Amniotic stem cell (primary cell): ENCODE measurements around the gene MMP26.
"Not testable (repeated sequence)": the region's sequence is repeated elsewhere in the genome, so short reads cannot be mapped to it uniquely, and the experiment has no call there.

ENCODE experiments used
- DNase-seq: peaks from one replicate; lab custom pipeline; 2025; lab: John Stamatoyannopoulos, UW

The MMP26 gene

DNA sequence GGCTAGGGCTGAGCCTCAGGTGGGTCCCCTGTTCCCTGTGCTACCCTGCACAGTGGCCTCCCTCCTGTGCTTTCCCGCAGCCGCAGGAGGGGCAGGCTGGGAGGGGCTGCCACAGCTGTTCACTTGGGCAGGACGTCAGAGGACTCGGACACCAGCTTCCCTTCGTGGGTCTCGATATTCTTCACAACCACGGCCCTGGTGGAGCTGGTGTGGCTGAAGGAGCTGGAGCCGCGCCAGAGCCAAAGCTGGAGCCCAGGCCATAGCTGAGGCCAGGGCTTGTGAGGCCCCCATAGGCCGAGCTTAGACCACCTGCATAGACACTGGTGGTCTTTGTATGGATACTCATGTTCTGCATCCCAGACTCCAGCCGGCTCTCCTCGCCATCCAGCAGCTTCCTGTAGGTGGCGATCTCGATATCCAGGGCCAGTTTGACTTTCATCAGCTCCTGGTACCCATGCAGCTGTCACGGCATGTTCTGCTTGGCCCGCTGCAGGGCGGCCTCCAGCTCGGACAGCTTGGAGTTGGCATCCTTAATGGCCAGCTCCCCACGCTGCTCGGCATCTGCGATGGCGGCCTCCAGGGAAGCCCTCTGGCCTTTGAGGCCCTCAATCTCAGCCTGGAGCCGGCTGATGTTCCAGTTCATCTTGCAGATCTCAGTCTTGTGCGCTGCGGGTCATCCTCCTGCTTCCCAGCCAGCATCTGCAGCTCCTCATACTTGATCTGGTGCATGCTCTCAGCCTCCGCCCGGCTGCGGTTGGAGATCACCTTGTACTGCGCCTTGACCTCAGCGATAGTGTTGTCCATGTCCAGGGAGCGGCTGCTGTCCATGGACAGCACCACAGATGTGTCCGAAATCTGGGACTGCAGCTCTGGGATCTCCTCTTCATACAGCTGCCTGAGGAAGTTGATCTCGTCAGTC, 18.3 kb downstream of the MMP26 start:
- not testable (repeated sequence) for DNase-seq

DNA sequence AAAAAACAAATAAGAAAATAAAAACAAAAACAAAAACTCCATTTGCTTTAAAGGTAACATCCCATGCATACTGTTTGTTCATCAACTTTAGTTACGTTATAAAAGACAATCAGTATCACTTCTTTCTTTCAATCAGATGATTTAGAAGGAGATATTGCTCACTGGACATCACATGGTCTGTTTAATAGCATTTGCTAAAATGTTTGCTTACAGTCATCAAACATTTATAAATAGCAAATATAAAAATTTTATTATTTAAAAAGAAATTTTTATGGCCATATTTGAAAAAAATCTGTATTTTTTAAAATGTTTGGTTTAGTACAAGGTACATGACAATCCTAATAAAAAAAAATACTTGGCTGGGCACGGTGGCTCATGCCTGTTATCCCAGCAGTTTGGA, 22.6 kb downstream of the MMP26 start:
- DNase-seq = no peak

DNA sequence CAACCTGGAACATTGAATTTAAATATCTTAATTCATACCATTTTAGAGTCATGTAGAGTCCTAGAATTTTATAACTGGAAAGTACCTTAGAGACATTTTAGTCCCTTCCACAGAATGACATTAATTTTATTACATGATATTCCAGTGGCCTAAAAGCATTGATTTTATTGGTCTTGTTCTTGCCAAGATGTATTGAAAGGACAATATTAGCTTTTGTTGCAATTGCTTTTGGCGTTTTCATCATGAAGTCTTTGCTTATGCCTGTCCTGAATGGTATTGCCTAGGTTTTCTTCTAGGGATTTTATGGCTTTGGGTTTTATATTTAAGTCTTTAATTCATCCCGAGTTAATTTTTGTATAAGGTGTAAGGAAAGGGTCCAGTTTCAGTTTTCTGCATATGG, 36.2 kb downstream of the MMP26 start:
- DNase-seq = no peak

DNA sequence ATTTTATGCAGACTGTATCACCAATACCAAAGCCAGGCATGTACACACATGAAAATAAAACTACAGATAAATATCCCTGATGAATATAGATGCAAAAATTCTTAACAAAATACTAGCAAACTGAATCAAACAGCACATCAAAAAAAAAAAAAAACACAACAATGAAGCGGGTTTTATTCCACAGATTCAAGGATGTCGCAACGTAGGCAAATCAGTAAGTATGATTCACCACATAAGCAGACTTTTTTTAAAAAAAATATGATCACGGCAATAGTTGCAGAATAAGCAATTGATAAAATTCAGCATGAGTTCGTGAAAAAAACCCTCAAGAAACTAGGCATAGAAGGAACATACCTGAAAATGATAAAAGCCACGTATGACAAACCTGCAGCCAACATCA, 43.9 kb downstream of the MMP26 start:
- DNase-seq = no peak

DNA sequence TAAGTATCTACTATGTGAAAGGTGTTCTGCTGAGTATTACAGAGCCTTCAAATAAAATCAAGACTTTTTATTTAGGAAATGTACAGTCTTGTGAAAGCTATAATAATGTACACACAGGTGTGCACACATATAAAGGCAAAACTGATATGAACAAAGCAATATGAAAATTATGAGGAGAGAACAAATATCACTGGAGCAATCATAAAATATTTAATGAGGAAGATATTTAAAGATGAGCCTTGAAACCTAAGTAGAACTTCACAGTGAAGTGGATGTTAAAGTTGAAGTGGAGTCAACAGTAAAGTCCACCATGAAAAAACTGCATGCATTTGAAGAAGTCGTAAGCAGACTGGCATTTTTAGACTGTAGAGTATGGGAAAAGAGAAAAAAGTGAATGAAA, 46.6 kb downstream of the MMP26 start:
- DNase-seq = no peak
